ENCODE measurements around the gene C5orf63.

C5orf63 gene

DNA sequence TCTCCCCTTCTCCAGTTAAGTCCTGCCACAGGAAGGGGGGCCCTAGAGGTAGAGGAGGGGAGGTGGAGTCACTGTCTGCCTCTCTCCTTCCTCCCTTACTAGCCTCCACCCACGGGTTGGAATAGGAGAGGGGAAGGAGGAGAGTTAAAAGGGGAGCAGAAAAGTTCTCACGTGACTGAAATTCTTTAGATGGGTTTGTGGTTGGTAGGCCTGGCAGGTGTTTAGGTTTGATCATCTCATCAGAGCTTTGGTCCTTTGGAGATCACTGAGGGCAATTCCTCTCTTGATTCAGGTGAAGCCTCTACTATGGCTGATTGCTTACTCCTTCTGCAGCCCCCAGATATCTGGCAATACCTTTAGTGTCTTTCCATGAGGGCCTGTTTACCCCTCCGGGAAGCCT is 24.9 kb upstream of the C5orf63 start:
- Histone ChIP-seq H3K4me1 (no peaks in the 10 kb centered on the region; the same call in 1 of the 2 replicates), H3K4me3 (ENCODE audit: low read depth, low read length) (no peak overlapping the region), H3K36me3 (no peaks in the 10 kb centered on the region), H3K27me3 (no peaks in the 10 kb centered on the region), H3K9me3 (no peaks in the 10 kb centered on the region)
- TF ChIP-seq, protein P1, sequence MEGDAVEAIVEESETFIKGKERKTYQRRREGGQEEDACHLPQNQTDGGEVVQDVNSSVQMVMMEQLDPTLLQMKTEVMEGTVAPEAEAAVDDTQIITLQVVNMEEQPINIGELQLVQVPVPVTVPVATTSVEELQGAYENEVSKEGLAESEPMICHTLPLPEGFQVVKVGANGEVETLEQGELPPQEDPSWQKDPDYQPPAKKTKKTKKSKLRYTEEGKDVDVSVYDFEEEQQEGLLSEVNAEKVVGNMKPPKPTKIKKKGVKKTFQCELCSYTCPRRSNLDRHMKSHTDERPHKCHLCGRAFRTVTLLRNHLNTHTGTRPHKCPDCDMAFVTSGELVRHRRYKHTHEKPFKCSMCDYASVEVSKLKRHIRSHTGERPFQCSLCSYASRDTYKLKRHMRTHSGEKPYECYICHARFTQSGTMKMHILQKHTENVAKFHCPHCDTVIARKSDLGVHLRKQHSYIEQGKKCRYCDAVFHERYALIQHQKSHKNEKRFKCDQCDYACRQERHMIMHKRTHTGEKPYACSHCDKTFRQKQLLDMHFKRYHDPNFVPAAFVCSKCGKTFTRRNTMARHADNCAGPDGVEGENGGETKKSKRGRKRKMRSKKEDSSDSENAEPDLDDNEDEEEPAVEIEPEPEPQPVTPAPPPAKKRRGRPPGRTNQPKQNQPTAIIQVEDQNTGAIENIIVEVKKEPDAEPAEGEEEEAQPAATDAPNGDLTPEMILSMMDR (IDR thresholded peaks at IDR 0.05; ENCODE audit: low read depth, low read length): no peak
- no peak for DNase-seq

DNA sequence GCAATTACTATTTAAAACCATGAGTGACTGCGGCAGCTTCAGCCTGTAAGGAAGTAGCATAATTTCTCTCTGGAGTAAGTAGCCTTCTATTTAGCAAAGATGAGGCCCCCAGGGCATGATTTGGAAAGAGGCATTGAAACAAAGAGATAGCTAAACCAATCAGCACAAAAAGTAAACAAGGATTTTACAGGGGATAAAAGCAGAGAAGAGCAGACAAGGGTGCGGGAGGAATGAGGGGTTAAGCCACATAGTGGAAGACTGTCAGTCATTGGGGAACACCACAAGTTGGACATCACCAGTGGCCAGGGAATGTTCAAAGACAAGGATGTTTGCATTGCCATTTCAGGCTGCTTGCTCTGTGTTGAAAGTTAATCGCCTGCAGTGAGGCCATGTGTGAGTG is 24.0 kb upstream of the C5orf63 start:
- DNase-seq: peak; percentile 30
- no peaks in the 10 kb centered on the region for H3K36me3 ChIP-seq
- TF ChIP-seq, protein P1 (IDR thresholded peaks at IDR 0.05; ENCODE audit: low read depth, low read length): no peak
- H3K27me3 ChIP-seq: no peaks in the 10 kb centered on the region
- H3K4me1 ChIP-seq: no peaks in the 10 kb centered on the region; the same call in 1 of the 2 replicates
- H3K9me3 ChIP-seq: no peaks in the 10 kb centered on the region
- H3K4me3 ChIP-seq (ENCODE audit: low read depth, low read length): no peak overlapping the region

DNA sequence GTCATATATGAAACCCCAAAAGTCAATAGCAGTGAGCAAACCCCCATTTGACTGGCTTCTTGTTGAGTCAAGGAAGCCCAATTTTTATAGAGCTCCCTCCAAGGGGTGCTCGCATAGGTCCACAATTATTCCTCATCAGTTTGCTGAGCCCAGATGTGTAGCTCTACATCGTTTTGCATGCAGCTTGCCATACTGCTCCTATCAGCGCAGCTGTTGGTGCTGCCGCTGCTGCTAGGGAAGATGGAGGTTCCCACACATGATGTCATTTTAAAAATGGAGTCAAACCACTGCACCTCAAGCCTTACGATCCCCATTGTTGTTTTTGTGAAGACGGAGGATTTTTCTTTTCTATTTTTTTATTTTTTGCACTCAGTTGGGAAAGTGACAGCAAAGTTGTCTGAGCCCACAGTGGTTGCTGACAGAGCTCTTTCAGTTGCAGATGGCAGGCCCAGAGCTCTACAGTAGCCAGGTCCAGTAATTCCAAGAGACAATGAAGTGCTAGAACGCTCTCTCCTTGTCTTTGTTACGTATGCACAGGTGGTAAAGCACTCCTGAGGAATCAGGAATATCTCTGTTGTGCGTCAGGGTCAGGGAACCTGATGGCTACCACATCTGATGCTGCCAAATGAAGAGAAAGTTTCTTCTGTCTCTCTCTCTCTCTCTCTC is 23.2 kb upstream of the C5orf63 start:
- no peak for DNase-seq
- Histone ChIP-seq H3K4me1 (no peaks in the 10 kb centered on the region; the same call in 1 of the 2 replicates), H3K27me3 (no peaks in the 10 kb centered on the region), H3K36me3 (no peaks in the 10 kb centered on the region), H3K9me3 (no peaks in the 10 kb centered on the region), H3K4me3 (ENCODE audit: low read depth, low read length) (no peak overlapping the region)
- TF ChIP-seq, protein P1 (IDR thresholded peaks at IDR 0.05; ENCODE audit: low read depth, low read length): no peak

DNA sequence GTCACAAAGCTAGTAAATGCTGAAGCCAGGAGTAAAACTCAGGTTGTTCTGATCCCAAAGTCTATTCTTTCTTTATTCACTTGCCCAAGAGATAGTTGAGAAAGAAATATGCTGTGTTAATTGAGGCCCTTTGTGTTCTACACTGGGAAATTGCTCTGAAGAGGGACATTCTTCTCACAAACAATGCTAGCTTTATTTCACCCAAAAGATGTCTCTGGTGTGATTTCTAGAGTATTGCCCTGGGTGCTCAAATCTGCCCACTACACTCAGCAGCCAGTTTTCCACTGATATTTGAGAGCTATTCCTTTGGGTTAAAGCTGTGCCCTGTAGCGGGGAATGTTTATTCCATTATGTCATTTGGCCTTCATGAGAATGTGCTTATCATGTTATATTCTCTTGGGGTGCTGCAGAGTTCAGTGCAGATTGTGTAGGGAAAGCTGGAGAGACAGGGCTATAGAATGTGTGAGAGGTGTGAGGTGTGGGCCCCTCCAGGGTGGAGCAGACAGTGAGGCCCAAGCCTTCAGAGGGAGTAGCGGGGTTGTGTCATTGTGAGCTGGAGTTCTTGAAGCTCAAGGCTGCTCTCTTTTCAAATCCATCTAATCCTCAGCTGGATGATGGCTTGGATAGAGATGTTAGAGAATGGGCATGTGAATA is 21.0 kb upstream of the C5orf63 start:
- no peak overlapping the region for H3K4me3 ChIP-seq (ENCODE audit: low read depth, low read length)
- H3K27me3 ChIP-seq: no peaks in the 10 kb centered on the region
- TF ChIP-seq, protein P1 (IDR thresholded peaks at IDR 0.05; ENCODE audit: low read depth, low read length): no peak
- H3K36me3 ChIP-seq: no peaks in the 10 kb centered on the region
- no peaks in the 10 kb centered on the region; the same call in 1 of the 2 replicates for H3K4me1 ChIP-seq
- H3K9me3 ChIP-seq: no peaks in the 10 kb centered on the region
- no peak for DNase-seq

DNA sequence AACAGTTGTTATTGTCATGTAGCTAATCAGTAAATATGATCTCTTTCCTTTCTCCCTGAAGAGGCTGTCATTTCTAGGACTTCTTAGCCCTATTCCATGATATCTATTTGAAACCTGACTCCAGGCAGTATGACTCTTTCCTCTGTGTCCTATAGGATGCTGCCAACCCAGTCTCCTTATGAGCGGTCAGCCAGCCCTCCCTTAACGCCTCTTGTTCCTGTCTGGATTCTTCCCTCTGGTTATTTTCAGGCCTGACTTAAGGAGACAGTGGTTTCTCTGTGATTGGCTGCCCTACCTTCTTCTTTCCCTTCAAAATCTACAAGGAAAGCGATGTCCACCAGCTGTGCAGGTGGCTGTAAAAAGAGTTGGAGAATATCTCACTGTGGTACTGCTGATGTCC is 19.4 kb upstream of the C5orf63 start:
- H3K4me1 ChIP-seq: no peaks in the 10 kb centered on the region; the same call in 1 of the 2 replicates
- TF ChIP-seq, protein P1 (IDR thresholded peaks at IDR 0.05; ENCODE audit: low read depth, low read length): no peak
- no peaks in the 10 kb centered on the region for H3K27me3 ChIP-seq
- DNase-seq: peak; percentile 20
- no peaks in the 10 kb centered on the region for H3K9me3 ChIP-seq
- H3K4me3 ChIP-seq (ENCODE audit: low read depth, low read length): no peak overlapping the region
- no peaks in the 10 kb centered on the region for H3K36me3 ChIP-seq

DNA sequence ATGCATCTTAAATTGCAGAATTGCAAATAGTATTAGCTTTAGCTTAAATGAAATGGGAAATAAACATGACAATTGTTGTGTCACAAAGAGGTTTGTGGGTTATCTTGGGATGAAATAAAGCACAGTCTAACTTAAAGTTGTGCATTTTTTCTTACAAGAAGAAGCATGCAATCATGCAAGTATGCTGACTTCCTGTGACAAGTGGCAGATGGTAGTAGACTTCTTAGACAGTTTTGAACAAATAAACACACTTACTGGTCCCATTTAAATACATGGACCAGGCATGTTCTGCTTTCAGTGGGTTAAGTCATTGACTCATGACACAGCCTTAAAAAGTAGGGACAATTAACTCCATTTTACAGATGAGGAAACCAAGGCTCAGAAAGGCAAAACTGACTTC is 15.9 kb upstream of the C5orf63 start:
- H3K9me3 ChIP-seq: no peaks in the 10 kb centered on the region
- H3K4me3 ChIP-seq (ENCODE audit: low read depth, low read length): no peak overlapping the region
- H3K36me3 ChIP-seq: no peaks in the 10 kb centered on the region
- no peaks in the 10 kb centered on the region for H3K27me3 ChIP-seq
- DNase-seq: no peak
- TF ChIP-seq, protein P1 (IDR thresholded peaks at IDR 0.05; ENCODE audit: low read depth, low read length): no peak
- no peaks in the 10 kb centered on the region for H3K4me1 ChIP-seq
